HepG2 (cell line): Measurements from ENCODE around the gene LINC00237. TPM values are rescaled to one million over a fixed set of nuclear protein-coding genes. Genes with fewer than 3 reads are reported as not detected.

Source experiments
- CBX5 ChIP-seq: sonication (generic); formaldehyde crosslinking; IDR thresholded peaks from 2 replicates; pipeline ENCODE4 v1.4.0; 2020; ENCODE audit warnings: missing genetic modification reagents, borderline replicate concordance
- CENPT ChIP-seq: sonication (generic); formaldehyde crosslinking; IDR thresholded peaks from 2 replicates; pipeline ENCODE4 v1.8.0; 2022; ENCODE audit warnings: low read depth, mild to moderate bottlenecking, moderate library complexity, missing genetic modification reagents
- CHD4 ChIP-seq: fragments of 200-600 bp; sonication (generic); IDR thresholded peaks from 2 replicates; pipeline ENCODE4 v1.7.0; 2017; ENCODE audit warnings: mild to moderate bottlenecking, low read length, borderline replicate concordance
- HOXA9 ChIP-seq: sonication (generic); formaldehyde crosslinking; IDR thresholded peaks from 2 replicates; pipeline ENCODE4 v1.8.1; 2022; ENCODE audit warnings: missing genetic modification reagents, mild to moderate bottlenecking, moderate library complexity, borderline replicate concordance
- IRF2 ChIP-seq: IDR thresholded peaks from 2 replicates; pipeline ENCODE4 v1.6.1; 2018; ENCODE audit warnings: missing genetic modification reagents, missing compliant biosample characterization
- NR1H2 ChIP-seq: sonication (generic); formaldehyde crosslinking; IDR thresholded peaks from 2 replicates; pipeline ENCODE4 v1.8.1; 2022; ENCODE audit warnings: low read depth, missing genetic modification reagents, borderline replicate concordance
- PATZ1 ChIP-seq: sonication (generic); formaldehyde crosslinking; IDR thresholded peaks from 2 replicates; pipeline ENCODE4 v1.4.0; 2020; ENCODE audit warnings: missing genetic modification reagents
- PRDM10 ChIP-seq: sonication (generic); formaldehyde crosslinking; IDR thresholded peaks from 2 replicates; pipeline ENCODE4 v1.4.0; 2020; ENCODE audit warnings: low read depth, missing genetic modification reagents
- REL ChIP-seq: sonication (generic); formaldehyde crosslinking; conservative IDR thresholded peaks from 2 replicates; pipeline ENCODE4 v1.8.0; 2022; ENCODE audit warnings: mild to moderate bottlenecking, missing genetic modification reagents, moderate library complexity
- RFX1 ChIP-seq: fragments of 450-650 bp; IDR thresholded peaks from 2 replicates; pipeline ENCODE4 v1.6.1; 2017
- SMARCC2 ChIP-seq: fragments of 450-650 bp; IDR thresholded peaks from 2 replicates; pipeline ENCODE4 v1.6.1; 2017; ENCODE audit warnings: antibody characterized with exemption, mild to moderate bottlenecking
- STAT6 ChIP-seq: sonication (generic); formaldehyde crosslinking; IDR thresholded peaks from 2 replicates; pipeline ENCODE4 v1.4.0; 2020; ENCODE audit warnings: missing genetic modification reagents, mild to moderate bottlenecking, borderline replicate concordance
- TBX2 ChIP-seq: sonication (generic); formaldehyde crosslinking; IDR thresholded peaks from 2 replicates; pipeline ENCODE4 v1.5.0; 2020; ENCODE audit warnings: missing genetic modification reagents, mild to moderate bottlenecking, borderline replicate concordance
- ZBTB10 ChIP-seq: sonication (generic); formaldehyde crosslinking; IDR thresholded peaks from 2 replicates; pipeline ENCODE4 v1.4.0; 2020; ENCODE audit warnings: missing genetic modification reagents, borderline replicate concordance
- ZKSCAN8 ChIP-seq: IDR thresholded peaks from 2 replicates; pipeline ENCODE4 v1.6.1; 2016; ENCODE audit warnings: borderline replicate concordance, missing genetic modification reagents, missing compliant biosample characterization
- ZNF557 ChIP-seq: sonication (generic); formaldehyde crosslinking; IDR thresholded peaks from 2 replicates; pipeline ENCODE4 v1.4.0; 2020; ENCODE audit warnings: missing genetic modification reagents
- ZNF570 ChIP-seq: sonication (generic); formaldehyde crosslinking; IDR thresholded peaks from 2 replicates; pipeline ENCODE4 v1.4.0; 2020; ENCODE audit warnings: mild to moderate bottlenecking, missing genetic modification reagents, borderline replicate concordance
- ZNF792 ChIP-seq: IDR thresholded peaks from 2 replicates; pipeline ENCODE4 v1.6.1; 2016
- ZSCAN29 ChIP-seq: sonication (generic); formaldehyde crosslinking; conservative IDR thresholded peaks from 2 replicates; pipeline ENCODE4 v1.4.0; 2020; ENCODE audit warnings: mild to moderate bottlenecking, missing genetic modification reagents
- polyA plus RNA-seq, 8 experiments: library from polyadenylated mRNA; depleted of rRNA in 3 of 8; stranded (reverse) in 7 of 8; unstranded in 1 of 8; fragments of >200 nt; fragmentation: Illumina TruSeq in 4 of 8; extraction: Trizol in 4 of 8; gene quantifications; 2 replicates each; pipeline versions ENCODE4 v1.2.1 to v1.2.3, GENCODE V29; 2011 to 2016; ENCODE audit warnings: low read depth in 4 of 8, missing spikeins in 1 of 8, mixed read lengths in 1 of 8; ENCODE audit not compliant: insufficient read depth in 1 of 8
- total RNA-seq, 5 experiments: library from RNA; depleted of rRNA; stranded (reverse); fragments of >200 nt; fragmentation: Illumina TruSeq; extraction: Trizol; gene quantifications; 2 replicates each; pipeline ENCODE4 v1.2.3, GENCODE V29; 2016; ENCODE audit warnings: low read depth in 1 of 5

Gene LINC00237
- total and polyA plus RNA-seq, 2 of the 13 experiments (the other 11 are each of a cell fraction or from before 2014, with no cell fraction given): not detected

- TF ChIP-seq CHD4 (peak; percentile 86; the same call in 1 of the 2 replicates), ZSCAN29 (CRISPR knock-in tag) (peak; percentile 94), SMARCC2 (peak; percentile 89; the same call in 1 of the 2 replicates), ZNF557 (CRISPR knock-in tag) (0 out of 2 replicates have a peak, but pooled peaks have one; percentile 31), TBX2 (CRISPR knock-in tag) (peak; percentile 97), CENPT (CRISPR knock-in tag) (no peak), CBX5 (CRISPR knock-in tag) (peak; percentile 76; the same call in 1 of the 2 replicates), NR1H2 (CRISPR knock-in tag) (no peak), HOXA9 (CRISPR knock-in tag) (no peak), RFX1 (no peak), STAT6 (no peak), PATZ1 (CRISPR knock-in tag) (peak; percentile 78), IRF2 (peak; percentile 92; the same call in 1 of the 2 replicates), ZBTB10 (CRISPR knock-in tag) (no peak), ZKSCAN8 (CRISPR knock-in tag) (peak; percentile 98), ZNF570 (no peak), REL (CRISPR knock-in tag) (no peak), ZNF792 (peak; percentile 98), PRDM10 (peak; percentile 84)
These were observed 28.8 kb upstream of the LINC00237 start (continued) for GRCh38 chr20:21134883-21135493.
